ENCODE results near the gene RPL31.

DNA sequence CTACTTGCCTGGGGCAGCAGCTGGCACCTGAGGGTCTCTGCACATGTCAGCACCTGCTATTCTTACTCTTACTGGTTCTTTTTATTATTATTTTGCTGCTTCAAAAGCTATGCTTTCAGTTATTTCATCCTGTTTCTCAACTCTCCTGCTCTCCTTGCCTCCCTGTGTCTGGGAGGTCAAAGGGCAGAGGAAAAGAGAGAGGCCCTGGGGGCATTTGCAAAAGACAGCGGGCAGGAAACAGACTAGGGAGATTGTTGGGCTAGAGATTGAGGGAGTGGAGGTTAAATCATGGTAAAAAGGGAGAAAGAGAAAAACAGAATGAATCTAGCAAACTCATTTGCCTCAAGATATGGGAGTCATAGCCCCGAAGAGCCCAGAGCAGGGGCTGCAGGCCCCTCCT, 21.1 kb upstream of the RPL31 start:
- TF ChIP-seq, protein P1, sequence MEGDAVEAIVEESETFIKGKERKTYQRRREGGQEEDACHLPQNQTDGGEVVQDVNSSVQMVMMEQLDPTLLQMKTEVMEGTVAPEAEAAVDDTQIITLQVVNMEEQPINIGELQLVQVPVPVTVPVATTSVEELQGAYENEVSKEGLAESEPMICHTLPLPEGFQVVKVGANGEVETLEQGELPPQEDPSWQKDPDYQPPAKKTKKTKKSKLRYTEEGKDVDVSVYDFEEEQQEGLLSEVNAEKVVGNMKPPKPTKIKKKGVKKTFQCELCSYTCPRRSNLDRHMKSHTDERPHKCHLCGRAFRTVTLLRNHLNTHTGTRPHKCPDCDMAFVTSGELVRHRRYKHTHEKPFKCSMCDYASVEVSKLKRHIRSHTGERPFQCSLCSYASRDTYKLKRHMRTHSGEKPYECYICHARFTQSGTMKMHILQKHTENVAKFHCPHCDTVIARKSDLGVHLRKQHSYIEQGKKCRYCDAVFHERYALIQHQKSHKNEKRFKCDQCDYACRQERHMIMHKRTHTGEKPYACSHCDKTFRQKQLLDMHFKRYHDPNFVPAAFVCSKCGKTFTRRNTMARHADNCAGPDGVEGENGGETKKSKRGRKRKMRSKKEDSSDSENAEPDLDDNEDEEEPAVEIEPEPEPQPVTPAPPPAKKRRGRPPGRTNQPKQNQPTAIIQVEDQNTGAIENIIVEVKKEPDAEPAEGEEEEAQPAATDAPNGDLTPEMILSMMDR (IDR thresholded peaks at IDR 0.05), result no peak
- TF ChIP-seq POLR2A (IDR thresholded peaks at IDR 0.05), result no peak
- TF ChIP-seq EP300 (IDR thresholded peaks at IDR 0.05), result no peak
